Brain microvascular endothelial cell (primary cell): ENCODE data around the gene CDHR2.

ENCODE experiments used
- DNase-seq: peaks from one replicate; pipeline ENCODE4 v3.0.0-alpha.2; 2020
- H3K27ac ChIP-seq: fragments of 250-450 bp; sonication (Bioruptor Pico); 2 replicates; pipeline ENCODE4 v1.5.1; 2020; ENCODE audit warnings: mild to moderate bottlenecking, moderate library complexity
- H3K27me3 ChIP-seq: fragments of 250-450 bp; sonication (Bioruptor Pico); replicated peaks from 2 replicates; pipeline ENCODE4 v1.5.1; 2020; ENCODE audit warnings: mild to moderate bottlenecking
- H3K36me3 ChIP-seq: fragments of 250-450 bp; sonication (Bioruptor Pico); replicated peaks from 2 replicates; pipeline ENCODE4 v1.5.1; 2020; ENCODE audit warnings: mild to moderate bottlenecking
- H3K4me3 ChIP-seq: 2 replicates; pipeline ENCODE4 v1.5.1; 2011; ENCODE audit warnings: low read depth, mild to moderate bottlenecking, control low read depth, low read length, moderate library complexity
- CTCF ChIP-seq: IDR thresholded peaks from 2 replicates; pipeline ENCODE4 v1.5.1; 2011; ENCODE audit warnings: low read depth, mild to moderate bottlenecking, moderate library complexity, low read length, control low read depth, inconsistent platforms; ENCODE audit errors: missing control alignments
- in situ Hi-C: cut with HindIII; loops from 2 replicates; pipeline ENCODE4 v1.10.0; 2017; ENCODE audit warnings: low sequenced_read_pairs, low pct_ligation_motif_present

Gene CDHR2

DNA sequence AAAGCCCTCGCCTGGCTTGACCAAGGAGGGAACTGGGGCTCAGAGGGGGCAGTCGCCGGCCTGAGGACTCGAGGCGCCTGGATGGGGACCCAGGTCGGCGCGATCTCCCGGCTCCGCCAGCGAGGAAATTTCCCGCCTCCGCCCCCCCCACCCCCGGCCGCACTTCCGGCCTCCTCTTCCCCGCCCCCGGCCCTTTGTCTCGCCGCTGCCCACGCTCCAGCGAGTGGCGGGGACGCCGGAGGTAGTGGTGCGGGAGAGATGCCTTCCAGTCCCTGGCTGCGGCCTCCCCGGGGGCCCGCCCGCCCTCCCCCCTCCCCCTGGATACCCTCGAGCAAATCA, 61.3 kb downstream of the CDHR2 start:
- H3K27me3 ChIP-seq: no peaks in the 10 kb centered on the region
- H3K36me3 ChIP-seq: no peaks in the 10 kb centered on the region
- TF ChIP-seq CTCF: no peak
- H3K27ac ChIP-seq: no peak overlapping the region
- H3K4me3 ChIP-seq: peak overlapping the region; percentile 61
- no peak for DNase-seq
- in situ Hi-C loops: no loop called here

DNA sequence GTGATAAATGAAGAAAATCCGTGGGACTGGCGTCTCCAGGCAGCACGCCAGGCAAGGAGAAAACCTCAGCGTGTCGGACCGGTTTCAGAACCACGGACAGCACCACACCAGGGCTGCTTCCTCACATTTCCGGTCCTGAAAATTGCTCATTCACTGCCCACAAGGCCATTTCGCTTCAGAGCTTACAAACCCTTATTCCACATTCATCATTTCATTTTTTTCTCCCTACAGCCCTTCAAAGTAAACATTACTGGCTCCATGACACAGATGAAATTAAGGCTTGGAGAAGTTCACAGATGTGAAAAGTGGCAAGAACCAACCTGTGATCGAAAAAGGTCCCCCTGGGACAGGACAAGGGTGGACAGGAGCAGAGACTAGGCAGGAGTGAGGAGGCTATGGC, 62.3 kb downstream of the CDHR2 start:
- in situ Hi-C loops: no loop called here
- no peaks in the 10 kb centered on the region for H3K36me3 ChIP-seq
- no peak overlapping the region for H3K27ac ChIP-seq
- H3K27me3 ChIP-seq: no peaks in the 10 kb centered on the region
- H3K4me3 ChIP-seq: no peak overlapping the region
- DNase-seq: peak; percentile 81
- TF ChIP-seq CTCF: no peak

- TF ChIP-seq CTCF: no peak
- H3K36me3 ChIP-seq: no peaks in the 10 kb centered on the region
- no peak for DNase-seq
- no peak overlapping the region for H3K4me3 ChIP-seq
- no peaks in the 10 kb centered on the region for H3K27me3 ChIP-seq
- no peak overlapping the region for H3K27ac ChIP-seq
- in situ Hi-C loops: no loop called here
Observed at GRCh38 chr5:176612008-176612407, 62.9 kb downstream of the CDHR2 start.

DNA sequence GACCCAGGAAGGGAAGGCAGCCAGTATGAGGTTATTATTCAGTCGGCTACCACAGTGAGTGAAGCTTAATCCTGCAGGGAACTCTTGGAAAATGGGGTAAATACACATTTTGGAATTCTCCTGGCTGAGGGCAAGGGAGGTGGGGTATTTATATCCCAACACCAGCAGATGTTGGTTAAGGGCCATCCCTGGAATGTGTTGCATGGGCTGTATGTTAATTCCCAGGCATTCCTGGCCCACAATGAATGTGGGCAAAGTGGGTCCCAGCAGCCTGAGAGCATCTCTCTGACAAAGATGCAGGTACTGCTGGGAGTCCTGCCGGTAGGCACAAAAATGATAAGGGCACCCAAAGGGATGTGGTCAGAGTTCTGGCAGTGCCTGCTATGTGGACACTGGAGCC, 63.7 kb downstream of the CDHR2 start:
- in situ Hi-C loops: no loop called here
- Histone ChIP-seq H3K27ac (no peak overlapping the region), H3K36me3 (no peaks in the 10 kb centered on the region), H3K4me3 (no peak overlapping the region), H3K27me3 (no peaks in the 10 kb centered on the region)
- no peak for TF ChIP-seq CTCF
- DNase-seq: no peak

- Histone ChIP-seq H3K27me3 (peaks cover 6% of the 10 kb centered on the region), H3K36me3 (no peaks in the 10 kb centered on the region), H3K4me3 (no peak overlapping the region), H3K27ac (no peak overlapping the region)
- peak; percentile 76 for DNase-seq
- TF ChIP-seq CTCF: no peak
- in situ Hi-C loops: no loop called here
Observed at GRCh38 chr5:176614805-176615478, 65.8 kb downstream of the CDHR2 start.

- in situ Hi-C loops: no loop called here
- Histone ChIP-seq H3K27me3 (peaks cover 18% of the 10 kb centered on the region), H3K36me3 (no peaks in the 10 kb centered on the region)
Observed at GRCh38 chr5:176616511-176616910, 67.4 kb downstream of the CDHR2 start.

More at GRCh38 chr5:176616511-176616910, 67.4 kb downstream of the CDHR2 start:
- Histone ChIP-seq H3K4me3 (no peak overlapping the region), H3K27ac (no peak overlapping the region)
- DNase-seq: no peak
- no peak for TF ChIP-seq CTCF
